ENCODE measurements around the gene MYOT.
A peak's percentile ranks its signal among the peaks of the same experiment; 100 is the strongest.

Gene MYOT

GRCh38 chr5:137828180-137828579, 39.5 kb upstream of the MYOT start:
- TF ChIP-seq CTCF (IDR thresholded peaks at IDR 0.05; ENCODE audit: low read depth, low read length, missing control alignments), result no peak
- in situ Hi-C loops (cut with HindIII; ENCODE audit: low sequenced_read_pairs), result no loop called here

GRCh38 chr5:137828664-137829063, 39.0 kb upstream of the MYOT start:
- no peak for TF ChIP-seq CTCF (IDR thresholded peaks at IDR 0.05; ENCODE audit: low read depth, low read length, missing control alignments)
- in situ Hi-C loops (cut with HindIII; ENCODE audit: low sequenced_read_pairs), result no loop called here
- no peak overlapping the region for H3K4me3 ChIP-seq (ENCODE audit: low read depth, low read length)
- DNase-seq (ENCODE audit: low read depth), result no peak

More at GRCh38 chr5:137828180-137828579, 39.5 kb upstream of the MYOT start:
- H3K4me3 ChIP-seq (ENCODE audit: low read depth, low read length), result no peak overlapping the region
- DNase-seq (ENCODE audit: low read depth), result no peak

GRCh38 chr5:137831105-137831504, 36.6 kb upstream of the MYOT start:
- H3K4me3 ChIP-seq (ENCODE audit: low read depth, low read length), result no peak overlapping the region
- in situ Hi-C loops (cut with HindIII; ENCODE audit: low sequenced_read_pairs), result no loop called here
- no peak for DNase-seq (ENCODE audit: low read depth)
- TF ChIP-seq CTCF (IDR thresholded peaks at IDR 0.05; ENCODE audit: low read depth, low read length, missing control alignments), result no peak

GRCh38 chr5:137831526-137831925, 36.1 kb upstream of the MYOT start:
- in situ Hi-C loops (cut with HindIII; ENCODE audit: low sequenced_read_pairs), result no loop called here
- no peak overlapping the region for H3K4me3 ChIP-seq (ENCODE audit: low read depth, low read length)
- no peak for TF ChIP-seq CTCF (IDR thresholded peaks at IDR 0.05; ENCODE audit: low read depth, low read length, missing control alignments)
- no peak for DNase-seq (ENCODE audit: low read depth)

GRCh38 chr5:137832416-137832815, 35.2 kb upstream of the MYOT start:
- in situ Hi-C loops (cut with HindIII; ENCODE audit: low sequenced_read_pairs), result no loop called here
- DNase-seq (ENCODE audit: low read depth), result no peak
- no peak overlapping the region for H3K4me3 ChIP-seq (ENCODE audit: low read depth, low read length)
- no peak for TF ChIP-seq CTCF (IDR thresholded peaks at IDR 0.05; ENCODE audit: low read depth, low read length, missing control alignments)

GRCh38 chr5:137833463-137833862, 34.2 kb upstream of the MYOT start:
- peak; percentile 24 for DNase-seq (ENCODE audit: low read depth)
- in situ Hi-C loops (cut with HindIII; ENCODE audit: low sequenced_read_pairs), result no loop called here

More at GRCh38 chr5:137833463-137833862, 34.2 kb upstream of the MYOT start:
- no peak for TF ChIP-seq CTCF (IDR thresholded peaks at IDR 0.05; ENCODE audit: low read depth, low read length, missing control alignments)
- H3K4me3 ChIP-seq (ENCODE audit: low read depth, low read length), result no peak overlapping the region

Data from astrocyte of the cerebellum (primary cell).